ENCODE results near the gene INIP.
"Not testable (repeated sequence)": the region's sequence is repeated elsewhere in the genome, so short reads cannot be mapped to it uniquely, and the experiment has no call there.

The INIP gene

GRCh38 chr9:112743216-112743836, 25.4 kb upstream of the INIP start:
- WGBS, 2 experiments: 90 to 95% methylated on average over 3 of the region's 3 CpGs
- Histone ChIP-seq H3K9me3 (ENCODE audit: control insufficient read depth, low read length) (no peaks in the 10 kb centered on the region), H3K4me1 (ENCODE audit: control insufficient read depth, insufficient read depth, low read length) (no peaks in the 10 kb centered on the region), H3K4me3 (ENCODE audit: insufficient read depth, low read depth, low read length) (no peak overlapping the region), H3K27ac (ENCODE audit: insufficient read depth, low read depth, low read length, poor library complexity, severe bottlenecking) (no peak overlapping the region), H3K27me3 (ENCODE audit: control insufficient read depth, insufficient read depth, low read length, poor library complexity, severe bottlenecking) (no peaks in the 10 kb centered on the region), H3K36me3 (ENCODE audit: control insufficient read depth, insufficient read depth, low read length) (no peaks in the 10 kb centered on the region)

- Histone ChIP-seq H3K4me1 (ENCODE audit: control insufficient read depth, insufficient read depth, low read length) (no peaks in the 10 kb centered on the region), H3K4me3 (ENCODE audit: insufficient read depth, low read depth, low read length) (no peak overlapping the region), H3K27me3 (ENCODE audit: control insufficient read depth, insufficient read depth, low read length, poor library complexity, severe bottlenecking) (no peaks in the 10 kb centered on the region), H3K27ac (ENCODE audit: insufficient read depth, low read depth, low read length, poor library complexity, severe bottlenecking) (no peak overlapping the region), H3K9me3 (ENCODE audit: control insufficient read depth, low read length) (no peaks in the 10 kb centered on the region), H3K36me3 (ENCODE audit: control insufficient read depth, insufficient read depth, low read length) (no peaks in the 10 kb centered on the region)
- WGBS, 2 experiments: 93 to 96% methylated on average over 2 of the region's 2 CpGs
Observed at GRCh38 chr9:112734892-112735291, 17.0 kb upstream of the INIP start.

- WGBS, 2 experiments: 91 to 92% methylated on average over 7 of the region's 7 CpGs
- Histone ChIP-seq H3K36me3 (ENCODE audit: control insufficient read depth, insufficient read depth, low read length) (no peaks in the 10 kb centered on the region), H3K4me3 (ENCODE audit: insufficient read depth, low read depth, low read length) (no peak overlapping the region), H3K9me3 (ENCODE audit: control insufficient read depth, low read length) (no peaks in the 10 kb centered on the region), H3K4me1 (ENCODE audit: control insufficient read depth, insufficient read depth, low read length) (no peaks in the 10 kb centered on the region), H3K27me3 (ENCODE audit: control insufficient read depth, insufficient read depth, low read length, poor library complexity, severe bottlenecking) (no peaks in the 10 kb centered on the region), H3K27ac (ENCODE audit: insufficient read depth, low read depth, low read length, poor library complexity, severe bottlenecking) (no peak overlapping the region)
Observed at GRCh38 chr9:112731971-112732370, 14.1 kb upstream of the INIP start.

GRCh38 chr9:112728401-112728800, 10.5 kb upstream of the INIP start:
- Histone ChIP-seq H3K27me3 (ENCODE audit: control insufficient read depth, insufficient read depth, low read length, poor library complexity, severe bottlenecking) (no peaks in the 10 kb centered on the region), H3K4me3 (ENCODE audit: insufficient read depth, low read depth, low read length) (no peak overlapping the region), H3K36me3 (ENCODE audit: control insufficient read depth, insufficient read depth, low read length) (no peaks in the 10 kb centered on the region), H3K4me1 (ENCODE audit: control insufficient read depth, insufficient read depth, low read length) (no peaks in the 10 kb centered on the region), H3K9me3 (ENCODE audit: control insufficient read depth, low read length) (no peaks in the 10 kb centered on the region), H3K27ac (ENCODE audit: insufficient read depth, low read depth, low read length, poor library complexity, severe bottlenecking) (no peak overlapping the region)
- 89 to 96% methylated on average over 2 of the region's 2 CpGs for WGBS, 2 experiments

- Histone ChIP-seq H3K27ac (ENCODE audit: insufficient read depth, low read depth, low read length, poor library complexity, severe bottlenecking) (no peak overlapping the region), H3K36me3 (ENCODE audit: control insufficient read depth, insufficient read depth, low read length) (no peaks in the 10 kb centered on the region), H3K9me3 (ENCODE audit: control insufficient read depth, low read length) (no peaks in the 10 kb centered on the region), H3K4me3 (ENCODE audit: insufficient read depth, low read depth, low read length) (no peak overlapping the region), H3K4me1 (ENCODE audit: control insufficient read depth, insufficient read depth, low read length) (no peaks in the 10 kb centered on the region), H3K27me3 (ENCODE audit: control insufficient read depth, insufficient read depth, low read length, poor library complexity, severe bottlenecking) (no peaks in the 10 kb centered on the region)
- WGBS, 2 experiments: 93 to 96% methylated on average over 4 of the region's 4 CpGs
Observed at GRCh38 chr9:112726428-112726827, 8.5 kb upstream of the INIP start.

- Histone ChIP-seq H3K27ac (ENCODE audit: insufficient read depth, low read depth, low read length, poor library complexity, severe bottlenecking) (no peak overlapping the region), H3K9me3 (ENCODE audit: control insufficient read depth, low read length) (no peaks in the 10 kb centered on the region), H3K4me3 (ENCODE audit: insufficient read depth, low read depth, low read length) (no peak overlapping the region), H3K36me3 (ENCODE audit: control insufficient read depth, insufficient read depth, low read length) (no peaks in the 10 kb centered on the region), H3K4me1 (ENCODE audit: control insufficient read depth, insufficient read depth, low read length) (no peaks in the 10 kb centered on the region), H3K27me3 (ENCODE audit: control insufficient read depth, insufficient read depth, low read length, poor library complexity, severe bottlenecking) (no peaks in the 10 kb centered on the region)
- 85 to 91% methylated on average over 3 of the region's 3 CpGs for WGBS, 2 experiments
Observed at GRCh38 chr9:112725961-112726360, 8.0 kb upstream of the INIP start.

GRCh38 chr9:112722749-112723148, 4.8 kb upstream of the INIP start:
- H3K4me1 ChIP-seq (ENCODE audit: control insufficient read depth, insufficient read depth, low read length); H3K36me3 ChIP-seq (ENCODE audit: control insufficient read depth, insufficient read depth, low read length); H3K27me3 ChIP-seq (ENCODE audit: control insufficient read depth, insufficient read depth, low read length, poor library complexity, severe bottlenecking); H3K9me3 ChIP-seq (ENCODE audit: control insufficient read depth, low read length); H3K4me3 ChIP-seq (ENCODE audit: insufficient read depth, low read depth, low read length); H3K27ac ChIP-seq (ENCODE audit: insufficient read depth, low read depth, low read length, poor library complexity, severe bottlenecking): not testable (repeated sequence)
- 95 to 98% methylated on average over 3 of the region's 3 CpGs for WGBS, 2 experiments

GRCh38 chr9:112720113-112720780, 2.3 kb upstream of the INIP start:
- Histone ChIP-seq H3K27ac (ENCODE audit: insufficient read depth, low read depth, low read length, poor library complexity, severe bottlenecking) (no peak overlapping the region), H3K36me3 (ENCODE audit: control insufficient read depth, insufficient read depth, low read length) (no peaks in the 10 kb centered on the region), H3K27me3 (ENCODE audit: control insufficient read depth, insufficient read depth, low read length, poor library complexity, severe bottlenecking) (no peaks in the 10 kb centered on the region), H3K4me1 (ENCODE audit: control insufficient read depth, insufficient read depth, low read length) (no peaks in the 10 kb centered on the region), H3K4me3 (ENCODE audit: insufficient read depth, low read depth, low read length) (no peak overlapping the region), H3K9me3 (ENCODE audit: control insufficient read depth, low read length) (no peaks in the 10 kb centered on the region)
- WGBS, 2 experiments: 90 to 91% methylated on average over 3 to 4 of the region's 4 CpGs

- 83 to 85% methylated on average over 1 to 2 of the region's 2 CpGs for WGBS, 2 experiments
- Histone ChIP-seq H3K9me3 (ENCODE audit: control insufficient read depth, low read length) (no peaks in the 10 kb centered on the region), H3K36me3 (ENCODE audit: control insufficient read depth, insufficient read depth, low read length) (no peaks in the 10 kb centered on the region), H3K27ac (ENCODE audit: insufficient read depth, low read depth, low read length, poor library complexity, severe bottlenecking) (no peak overlapping the region), H3K27me3 (ENCODE audit: control insufficient read depth, insufficient read depth, low read length, poor library complexity, severe bottlenecking) (no peaks in the 10 kb centered on the region), H3K4me3 (ENCODE audit: insufficient read depth, low read depth, low read length) (no peak overlapping the region), H3K4me1 (ENCODE audit: control insufficient read depth, insufficient read depth, low read length) (no peaks in the 10 kb centered on the region)
Observed at GRCh38 chr9:112719696-112720095, 1.8 kb upstream of the INIP start.

GRCh38 chr9:112719241-112719691, 1.3 kb upstream of the INIP start:
- Histone ChIP-seq H3K36me3 (ENCODE audit: control insufficient read depth, insufficient read depth, low read length) (no peaks in the 10 kb centered on the region), H3K9me3 (ENCODE audit: control insufficient read depth, low read length) (no peaks in the 10 kb centered on the region), H3K4me1 (ENCODE audit: control insufficient read depth, insufficient read depth, low read length) (no peaks in the 10 kb centered on the region), H3K4me3 (ENCODE audit: insufficient read depth, low read depth, low read length) (no peak overlapping the region), H3K27ac (ENCODE audit: insufficient read depth, low read depth, low read length, poor library complexity, severe bottlenecking) (no peak overlapping the region), H3K27me3 (ENCODE audit: control insufficient read depth, insufficient read depth, low read length, poor library complexity, severe bottlenecking) (no peaks in the 10 kb centered on the region)
- WGBS, 2 experiments: 91 to 100% methylated on average over 1 of the region's 1 CpG

Measured in ectodermal cell (in vitro differentiated cells).